ENCODE results near the gene CLCN1.
A peak's percentile ranks its signal among the peaks of the same experiment; 100 is the strongest.

Gene CLCN1

GRCh38 chr7:143360788-143361551, 45.1 kb downstream of the CLCN1 start:
- H3K4me2 ChIP-seq (ENCODE audit: low read depth, low read length): no peak overlapping the region

DNA sequence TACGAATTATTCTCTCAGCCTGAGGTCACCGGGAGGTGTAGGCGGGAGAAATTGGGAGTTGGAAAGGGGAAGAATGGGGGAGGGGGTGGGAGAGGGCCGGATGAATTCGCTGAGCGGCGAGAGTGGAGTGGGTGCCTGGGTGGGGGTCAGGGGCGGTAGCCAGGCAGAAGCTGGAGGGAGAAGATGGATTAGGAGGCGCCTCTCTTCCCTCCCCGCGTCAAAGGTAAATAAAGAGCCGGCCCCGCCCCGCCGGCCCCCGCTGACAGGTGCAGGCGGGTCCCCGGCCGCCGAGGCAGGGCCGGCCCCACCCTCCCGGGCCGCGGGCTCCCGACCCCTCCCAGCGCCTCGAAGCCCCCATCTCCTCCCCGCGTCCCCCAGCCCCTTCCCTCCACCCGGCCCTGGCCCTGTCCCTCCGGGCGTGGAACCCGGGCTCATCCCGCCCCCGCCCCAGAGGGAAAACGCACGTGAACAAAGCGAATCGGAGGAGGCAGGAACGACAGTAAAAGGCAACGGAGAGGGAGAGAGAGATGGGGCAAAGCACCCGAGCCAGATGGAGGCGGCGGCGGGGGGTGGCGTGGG, 45.7 kb downstream of the CLCN1 start:
- Histone ChIP-seq H3K36me3 (replicated peaks; ENCODE audit: insufficient read depth, low read length) (no peaks in the 10 kb centered on the region), H3K4me1 (ENCODE audit: low read length) (no peaks in the 10 kb centered on the region), H2AFZ (ENCODE audit: low read length) (0 out of 2 replicates have a peak overlapping the region, but pooled peaks have one; percentile 85), H4K20me1 (ENCODE audit: insufficient read depth, low read length) (no peaks in the 10 kb centered on the region), H3K9me2 (replicated peaks; ENCODE audit: insufficient read depth, low read length) (no peaks in the 10 kb centered on the region), H3K4me3 (ENCODE audit: low read length) (peak overlapping the region; percentile 62), H3K27me3 (replicated peaks; ENCODE audit: insufficient read depth, low read length) (peaks cover 47% of the 10 kb centered on the region), H3K9ac (ENCODE audit: low read length) (no peak overlapping the region), H3K9me3 (replicated peaks; ENCODE audit: insufficient read depth, low read length) (no peaks in the 10 kb centered on the region), H3K4me2 (ENCODE audit: low read depth, low read length) (peak overlapping the region; percentile 98), H3F3A (ENCODE audit: insufficient read depth, low read length) (no peaks in the 10 kb centered on the region), H3K79me2 (ENCODE audit: low read length) (no peaks in the 10 kb centered on the region), H3K27ac (ENCODE audit: low read length) (no peak overlapping the region)
- DNase-seq: no peak
- TF ChIP-seq, protein P1, sequence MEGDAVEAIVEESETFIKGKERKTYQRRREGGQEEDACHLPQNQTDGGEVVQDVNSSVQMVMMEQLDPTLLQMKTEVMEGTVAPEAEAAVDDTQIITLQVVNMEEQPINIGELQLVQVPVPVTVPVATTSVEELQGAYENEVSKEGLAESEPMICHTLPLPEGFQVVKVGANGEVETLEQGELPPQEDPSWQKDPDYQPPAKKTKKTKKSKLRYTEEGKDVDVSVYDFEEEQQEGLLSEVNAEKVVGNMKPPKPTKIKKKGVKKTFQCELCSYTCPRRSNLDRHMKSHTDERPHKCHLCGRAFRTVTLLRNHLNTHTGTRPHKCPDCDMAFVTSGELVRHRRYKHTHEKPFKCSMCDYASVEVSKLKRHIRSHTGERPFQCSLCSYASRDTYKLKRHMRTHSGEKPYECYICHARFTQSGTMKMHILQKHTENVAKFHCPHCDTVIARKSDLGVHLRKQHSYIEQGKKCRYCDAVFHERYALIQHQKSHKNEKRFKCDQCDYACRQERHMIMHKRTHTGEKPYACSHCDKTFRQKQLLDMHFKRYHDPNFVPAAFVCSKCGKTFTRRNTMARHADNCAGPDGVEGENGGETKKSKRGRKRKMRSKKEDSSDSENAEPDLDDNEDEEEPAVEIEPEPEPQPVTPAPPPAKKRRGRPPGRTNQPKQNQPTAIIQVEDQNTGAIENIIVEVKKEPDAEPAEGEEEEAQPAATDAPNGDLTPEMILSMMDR (IDR thresholded peaks at IDR 0.05; ENCODE audit: low read length): no peak
- TF ChIP-seq EZH2 (optimal IDR thresholded peaks at IDR 0.05; ENCODE audit: low read depth, low read length) (no peak), EZH2phosphoT487 (IDR thresholded peaks at IDR 0.05; ENCODE audit: low read length) (no peak)

More at GRCh38 chr7:143360788-143361551, 45.1 kb downstream of the CLCN1 start:
- H3K4me1 ChIP-seq (ENCODE audit: low read length): no peaks in the 10 kb centered on the region
- peaks cover 47% of the 10 kb centered on the region for H3K27me3 ChIP-seq (replicated peaks; ENCODE audit: insufficient read depth, low read length)
- no peak for TF ChIP-seq EZH2phosphoT487 (IDR thresholded peaks at IDR 0.05; ENCODE audit: low read length)
- TF ChIP-seq, protein P1 (IDR thresholded peaks at IDR 0.05; ENCODE audit: low read length): no peak
- no peak for TF ChIP-seq EZH2 (optimal IDR thresholded peaks at IDR 0.05; ENCODE audit: low read depth, low read length)
- H3K79me2 ChIP-seq (ENCODE audit: low read length): no peaks in the 10 kb centered on the region
- H3K9ac ChIP-seq (ENCODE audit: low read length): no peak overlapping the region
- H3K27ac ChIP-seq (ENCODE audit: low read length): no peak overlapping the region
- H3K9me3 ChIP-seq (replicated peaks; ENCODE audit: insufficient read depth, low read length): no peaks in the 10 kb centered on the region
- H3K9me2 ChIP-seq (replicated peaks; ENCODE audit: insufficient read depth, low read length): no peaks in the 10 kb centered on the region
- DNase-seq: no peak
- no peak overlapping the region for H3K4me3 ChIP-seq (ENCODE audit: low read length)
- H4K20me1 ChIP-seq (ENCODE audit: insufficient read depth, low read length): no peaks in the 10 kb centered on the region
- H3K36me3 ChIP-seq (replicated peaks; ENCODE audit: insufficient read depth, low read length): no peaks in the 10 kb centered on the region
- H2AFZ ChIP-seq (ENCODE audit: low read length): no peak overlapping the region
- no peaks in the 10 kb centered on the region for H3F3A ChIP-seq (ENCODE audit: insufficient read depth, low read length)

DNA sequence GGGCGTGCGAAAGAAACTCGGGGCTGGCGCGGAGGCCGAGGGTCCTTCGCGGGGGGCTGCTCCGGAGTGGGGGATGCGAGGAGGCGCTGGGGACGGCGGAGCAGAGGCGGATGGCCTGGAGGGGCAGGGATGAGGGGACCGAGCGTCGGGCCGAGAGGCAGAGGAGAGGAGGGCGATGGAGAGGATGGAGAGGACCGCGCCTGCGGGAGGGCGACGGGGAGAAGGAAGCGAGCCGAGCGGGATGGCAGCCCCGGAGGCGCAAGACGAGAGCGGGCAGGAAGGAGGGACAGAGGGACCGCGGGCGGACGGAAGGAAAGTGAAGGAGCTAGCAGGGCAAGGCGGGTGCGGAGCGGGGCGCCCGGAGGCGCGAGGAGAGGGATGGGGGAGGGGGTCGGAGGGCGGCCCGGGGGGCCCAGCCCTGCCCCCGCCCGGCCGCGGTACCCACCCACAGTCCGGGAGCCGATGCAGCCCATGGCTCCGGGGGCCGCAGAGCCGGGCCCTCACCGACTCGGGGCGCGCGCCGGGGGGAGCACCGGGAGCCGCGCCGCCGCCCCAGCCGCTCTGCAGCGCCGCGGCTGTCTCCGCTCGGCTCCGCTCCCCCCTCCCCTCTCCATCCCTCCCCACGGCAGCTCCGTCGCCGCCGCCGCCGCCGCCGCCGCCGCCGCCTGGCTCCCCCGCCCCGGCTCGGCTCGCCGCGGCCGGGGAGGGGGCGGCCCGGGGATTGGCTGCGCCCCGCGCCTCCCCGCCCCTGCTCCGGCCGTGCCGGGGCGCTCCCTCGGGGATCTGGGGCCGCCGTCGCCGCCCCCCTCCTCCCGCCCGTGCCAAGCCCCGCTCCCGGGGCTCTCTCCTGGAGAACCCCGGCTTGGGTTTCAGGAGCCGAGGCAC, 46.5 kb downstream of the CLCN1 start, which contains the start of gene FAM131B:
Gene FAM131B (minus strand): TSS at position 583 of the 885 bp plus-strand sequence. CDS start 110 bp downstream, at position 473.
- no peaks in the 10 kb centered on the region for H3K79me2 ChIP-seq (ENCODE audit: low read length)
- TF ChIP-seq EZH2phosphoT487 (IDR thresholded peaks at IDR 0.05; ENCODE audit: low read length) (no peak), EZH2 (optimal IDR thresholded peaks at IDR 0.05; ENCODE audit: low read depth, low read length) (no peak)
- TF ChIP-seq, protein P1 (IDR thresholded peaks at IDR 0.05; ENCODE audit: low read length): no peak
- DNase-seq: no peak
- peak within 1 kb of the TSS; percentile 85 for H2AFZ ChIP-seq (ENCODE audit: low read length)
- H3K4me1 ChIP-seq (ENCODE audit: low read length): no peaks in the 10 kb centered on the region
- no peak within 1 kb of the TSS for H3K27ac ChIP-seq (ENCODE audit: low read length)
- H4K20me1 ChIP-seq (ENCODE audit: insufficient read depth, low read length): no peaks in the 10 kb centered on the region
- H3K9me2 ChIP-seq (replicated peaks; ENCODE audit: insufficient read depth, low read length): no peaks in the 10 kb centered on the region
- peak within 1 kb of the TSS; percentile 98 for H3K4me2 ChIP-seq (ENCODE audit: low read depth, low read length)
- peaks cover 47% of the 10 kb centered on the region for H3K27me3 ChIP-seq (replicated peaks; ENCODE audit: insufficient read depth, low read length)
- peak within 1 kb of the TSS; percentile 62 for H3K4me3 ChIP-seq (ENCODE audit: low read length)
- H3F3A ChIP-seq (ENCODE audit: insufficient read depth, low read length): no peaks in the 10 kb centered on the region
- no peaks in the 10 kb centered on the region for H3K9me3 ChIP-seq (replicated peaks; ENCODE audit: insufficient read depth, low read length)
- H3K36me3 ChIP-seq (replicated peaks; ENCODE audit: insufficient read depth, low read length): no peaks in the 10 kb centered on the region
- H3K9ac ChIP-seq (ENCODE audit: low read length): no peak within 1 kb of the TSS
